Kasumi-1 (cell line): ENCODE results near the gene DNHD1.
A peak's percentile ranks its signal among the peaks of the same experiment; 100 is the strongest.

Experiments
- DNase-seq, 2 experiments: peaks; one replicate each; lab custom pipeline; 2025; lab: John Stamatoyannopoulos, UW

Gene DNHD1

GRCh38 chr11:6587360-6587953, 90.4 kb downstream of the DNHD1 start:
- no peak for DNase-seq

GRCh38 chr11:6588018-6588417, 90.9 kb downstream of the DNHD1 start:
- DNase-seq, result no peak

DNA sequence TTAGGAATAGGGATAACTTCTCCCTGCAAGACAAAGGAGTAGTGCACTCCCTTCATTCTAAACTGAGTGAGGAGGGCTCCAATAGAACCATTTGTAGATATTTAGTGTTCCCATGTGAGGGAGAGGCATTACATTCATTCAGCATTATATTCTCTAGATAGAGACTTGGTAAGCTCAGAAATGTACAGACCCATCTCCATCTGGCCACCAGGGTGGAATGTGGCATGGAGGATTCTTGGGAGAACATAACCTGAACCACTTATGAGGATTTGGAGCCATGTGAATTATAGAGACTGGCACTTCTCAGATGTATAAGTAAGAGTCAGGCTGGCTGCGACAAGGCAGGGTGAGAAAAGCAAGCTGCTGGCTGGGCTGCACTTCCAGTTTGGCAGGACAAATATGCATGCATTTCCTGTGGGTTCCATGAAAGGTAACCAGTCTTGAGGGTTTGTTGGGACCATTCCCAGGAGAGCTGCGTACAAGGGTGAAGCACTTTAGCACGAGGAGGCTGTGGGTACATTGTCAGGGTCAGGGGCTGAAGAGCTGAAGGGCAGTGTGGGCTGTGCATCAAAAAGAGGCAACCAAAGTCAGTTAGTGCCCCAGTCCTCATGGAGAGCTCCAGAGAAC, 97.2 kb downstream of the DNHD1 start:
- no peak for DNase-seq

DNA sequence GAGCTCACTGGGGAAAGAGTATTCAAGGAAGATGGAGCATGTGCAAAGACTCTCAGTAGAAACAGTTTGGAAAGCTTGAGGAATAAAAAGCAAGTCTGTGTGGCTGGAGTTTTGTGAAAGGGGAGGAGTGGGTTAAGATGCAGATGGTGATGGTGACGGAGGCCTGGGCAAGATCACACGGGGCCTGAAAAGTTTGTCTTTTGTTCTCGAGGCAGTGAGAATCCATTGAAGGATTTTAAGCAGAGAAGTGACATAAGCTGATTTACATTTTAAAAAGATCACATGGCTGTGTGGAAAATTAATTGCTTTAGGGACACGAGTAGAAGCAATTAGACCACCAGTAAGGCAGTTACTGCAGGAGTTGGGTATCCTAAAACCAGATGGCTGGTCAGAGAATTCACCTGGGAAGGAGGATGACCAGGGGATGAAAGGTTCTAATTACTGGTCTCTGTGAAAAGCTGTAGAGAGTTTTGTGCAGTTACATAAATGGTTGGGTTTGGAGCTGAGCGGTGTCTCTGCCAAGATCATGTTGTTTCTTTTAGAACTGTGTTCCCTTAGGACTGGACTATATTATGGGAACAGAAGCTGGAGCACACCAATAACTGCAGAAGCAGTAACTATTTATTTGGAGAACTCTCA, 99.3 kb downstream of the DNHD1 start:
- DNase-seq, result no peak

GRCh38 chr11:6598555-6598954, 101.5 kb downstream of the DNHD1 start:
- no peak for DNase-seq

DNA sequence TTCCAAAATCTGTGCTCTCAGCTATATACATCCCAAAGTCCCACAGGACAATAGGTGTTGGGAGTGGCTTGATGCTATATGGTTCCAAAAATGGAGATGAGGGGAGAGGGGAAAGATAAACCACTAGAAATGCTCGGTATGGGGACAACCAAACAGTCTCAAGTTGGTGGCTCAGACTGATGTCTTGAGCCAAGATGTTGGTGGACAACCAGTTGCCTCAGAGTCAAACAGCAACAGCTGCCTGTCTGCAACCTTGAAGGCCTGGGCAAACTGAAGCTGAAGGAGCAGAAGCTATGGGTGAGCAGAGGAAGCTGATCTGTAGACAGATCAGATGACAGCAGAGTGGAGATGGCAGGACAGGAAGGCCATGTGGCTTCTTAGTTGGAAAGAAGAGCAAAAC, 102.4 kb downstream of the DNHD1 start:
- DNase-seq, result no peak

- DNase-seq, result no peak
Measured at GRCh38 chr11:6599881-6600390, 102.9 kb downstream of the DNHD1 start.

DNA sequence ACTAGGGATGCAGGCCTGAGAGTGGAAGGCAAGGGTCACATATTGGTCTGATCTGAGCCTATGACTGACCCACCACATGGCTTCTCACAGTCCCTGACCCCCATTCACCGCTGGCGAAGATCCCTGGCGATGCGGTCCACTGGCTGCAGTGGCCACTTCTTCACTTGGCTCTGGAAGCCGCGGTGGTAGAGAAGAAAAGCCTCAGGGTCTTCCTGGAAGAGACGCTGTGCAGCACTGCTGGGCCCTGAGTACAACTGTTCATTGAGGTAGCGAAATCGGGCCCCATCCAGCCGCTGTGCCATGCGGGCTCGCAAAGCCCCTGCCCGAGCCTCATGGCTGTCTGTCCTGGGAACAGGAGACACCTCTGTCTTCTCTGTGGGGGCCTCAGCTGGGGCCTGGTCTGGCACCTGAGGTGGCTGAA, 104.0 kb downstream of the DNHD1 start:
- DNase-seq, result no peak

- DNase-seq, result peak in 1 of 2 experiments; percentile 7
Measured at GRCh38 chr11:6602096-6602940, 105.2 kb downstream of the DNHD1 start.

GRCh38 chr11:6603287-6604080, 106.4 kb downstream of the DNHD1 start, which contains the start of the genes ILK and RRP8:
TSS of gene ILK (plus strand) at chr11:6603774. CDS start at chr11:6604272, 498 bp downstream.
TSS of gene RRP8 (minus strand) at chr11:6603616. CDS start at chr11:6603502, 114 bp downstream.
- peak; percentile 79 to 88 for DNase-seq

DNA sequence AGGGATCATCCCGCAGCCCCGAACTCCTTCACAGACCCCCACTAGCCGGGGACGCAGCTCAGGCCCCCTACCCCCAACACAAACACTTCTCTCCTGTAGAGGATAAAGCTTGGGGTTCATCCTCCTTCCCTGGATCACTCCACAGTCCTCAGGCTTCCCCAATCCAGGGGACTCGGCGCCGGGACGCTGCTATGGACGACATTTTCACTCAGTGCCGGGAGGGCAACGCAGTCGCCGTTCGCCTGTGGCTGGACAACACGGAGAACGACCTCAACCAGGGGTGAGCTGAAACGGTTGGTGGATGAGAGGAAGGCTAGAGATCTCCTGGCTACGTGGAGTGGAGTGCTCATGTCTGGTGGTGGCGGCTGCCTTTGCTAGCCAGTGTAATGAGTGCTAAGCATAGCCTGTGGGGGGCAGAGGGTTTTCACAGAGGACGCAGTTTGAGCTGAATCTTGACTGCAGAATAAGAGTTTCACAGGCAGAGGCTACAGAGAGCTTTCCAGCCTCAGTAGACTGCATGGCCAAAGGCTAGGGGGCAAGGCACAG, 107.1 kb downstream of the DNHD1 start:
- DNase-seq, result peak; percentile 54 to 70

GRCh38 chr11:6604790-6605189, 107.7 kb downstream of the DNHD1 start:
- no peak for DNase-seq

GRCh38 chr11:6606471-6607189, 109.5 kb downstream of the DNHD1 start:
- DNase-seq, result peak; percentile 63 to 67

DNA sequence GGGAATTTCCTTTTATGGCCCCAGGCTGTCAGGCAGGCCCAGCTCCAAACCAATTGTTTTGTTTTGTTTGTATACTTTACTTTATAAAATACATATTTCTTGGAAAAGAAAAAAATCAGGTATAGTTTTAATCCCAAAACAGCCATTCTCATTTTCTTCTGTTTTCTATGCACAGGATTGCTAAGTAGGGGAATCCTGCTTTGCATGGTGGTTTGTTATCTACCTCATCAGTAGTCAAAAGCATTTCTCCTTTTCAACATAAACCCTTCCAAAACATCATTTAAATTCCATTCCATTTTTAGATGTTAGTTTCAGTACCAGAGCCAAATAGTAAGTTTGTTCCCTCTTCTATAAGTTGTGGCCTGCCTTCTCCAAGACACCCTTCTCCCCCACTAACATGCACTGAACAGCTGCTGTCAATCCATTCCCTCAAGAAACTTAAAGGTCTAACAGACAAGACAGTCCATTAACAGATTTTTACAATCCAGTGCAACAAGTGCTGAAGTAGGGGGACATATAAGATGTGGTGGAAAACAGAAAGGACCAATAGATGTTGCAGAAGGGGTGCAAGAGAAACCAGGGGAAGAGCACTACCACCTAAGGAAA, 110.2 kb downstream of the DNHD1 start:
- no peak for DNase-seq

DNA sequence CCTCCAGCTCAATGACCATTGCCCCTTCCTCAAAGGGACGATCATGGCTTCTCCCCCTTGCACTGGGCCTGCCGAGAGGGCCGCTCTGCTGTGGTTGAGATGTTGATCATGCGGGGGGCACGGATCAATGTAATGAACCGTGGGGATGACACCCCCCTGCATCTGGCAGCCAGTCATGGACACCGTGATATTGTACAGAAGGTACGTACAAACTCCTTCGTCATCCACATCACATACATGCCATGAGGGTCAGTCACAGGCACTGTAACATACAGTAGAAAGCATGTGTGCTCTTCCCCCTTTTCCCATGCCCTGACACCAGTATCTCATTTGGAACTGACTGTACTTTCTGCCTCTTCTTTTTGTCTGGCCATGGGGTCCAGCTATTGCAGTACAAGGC, 110.9 kb downstream of the DNHD1 start:
- DNase-seq, result no peak

GRCh38 chr11:6608726-6609501, 111.8 kb downstream of the DNHD1 start:
- no peak for DNase-seq

GRCh38 chr11:6609502-6610015, 112.5 kb downstream of the DNHD1 start:
- no peak for DNase-seq

GRCh38 chr11:6610591-6610990, 113.5 kb downstream of the DNHD1 start:
- DNase-seq, result no peak
